ENCODE results near the gene MPC2. TPM values are rescaled to one million over a fixed set of nuclear protein-coding genes. Genes with fewer than 3 reads are reported as not detected.

MPC2 gene
- 60.4 TPM in 2 replicates for total RNA-seq
- polyA plus RNA-seq (2012), result 78.1 TPM

GRCh38 chr1:167936930-167937708 lies at the start of gene MPC2:
TSS of gene MPC2 (minus strand) at chr1:167937072. CDS start at chr1:167935841, 1,231 bp downstream.
- DNase-seq (ENCODE audit: low read depth), result peak; percentile 87

DNA sequence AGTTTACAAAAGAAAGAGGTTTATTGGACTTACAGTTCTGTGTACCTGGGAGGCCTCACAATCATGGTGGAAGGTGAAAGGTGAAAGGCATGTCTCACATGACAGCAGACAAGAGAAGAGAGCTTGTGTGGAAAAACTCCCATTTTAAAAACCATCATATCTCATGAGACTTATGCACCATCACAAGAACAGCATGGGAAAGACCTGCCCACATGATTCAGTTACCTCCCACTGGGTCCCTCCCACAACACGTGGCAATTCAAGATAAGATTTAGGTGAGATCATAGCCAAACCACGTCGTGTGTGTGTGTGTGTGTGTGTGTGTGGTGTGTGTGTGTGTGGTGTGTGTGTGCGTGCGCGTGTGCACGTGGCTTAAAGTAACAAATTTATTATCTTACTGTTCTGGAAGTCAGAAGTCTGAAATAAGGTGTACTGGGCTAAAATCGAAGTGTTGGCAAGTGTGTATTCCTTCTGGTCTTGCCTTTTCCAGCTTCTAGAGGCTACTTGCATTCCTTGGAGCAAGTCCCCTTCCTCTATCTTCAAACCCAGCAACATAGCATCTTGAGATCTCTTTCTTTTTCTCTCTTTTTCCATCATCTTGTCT lies 48.1 kb upstream of the MPC2 start:
- DNase-seq (ENCODE audit: low read depth), result no peak

GRCh38 chr1:167983797-167984420 lies 47.0 kb upstream of the MPC2 start:
- DNase-seq (ENCODE audit: low read depth), result no peak

DNA sequence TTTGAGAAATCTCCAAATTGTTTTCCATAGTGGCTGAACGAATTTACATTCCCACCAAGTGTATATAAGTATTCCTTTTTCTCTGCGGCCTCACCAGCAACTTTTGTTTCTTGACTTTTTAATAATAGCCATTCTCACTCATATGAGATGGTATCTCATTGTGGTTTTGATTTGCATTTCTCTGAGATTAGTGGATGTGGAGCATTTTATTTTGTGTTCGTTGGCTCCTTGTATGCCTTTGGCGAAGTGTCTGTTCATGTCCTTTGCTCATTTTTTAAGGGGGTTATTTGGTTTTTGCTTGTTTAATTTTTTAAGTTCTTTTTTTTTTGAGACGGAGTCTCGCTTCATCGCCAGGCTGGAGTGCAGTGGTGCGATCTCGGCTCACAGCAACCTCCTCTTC lies 45.1 kb upstream of the MPC2 start:
- DNase-seq (ENCODE audit: low read depth), result no peak

DNA sequence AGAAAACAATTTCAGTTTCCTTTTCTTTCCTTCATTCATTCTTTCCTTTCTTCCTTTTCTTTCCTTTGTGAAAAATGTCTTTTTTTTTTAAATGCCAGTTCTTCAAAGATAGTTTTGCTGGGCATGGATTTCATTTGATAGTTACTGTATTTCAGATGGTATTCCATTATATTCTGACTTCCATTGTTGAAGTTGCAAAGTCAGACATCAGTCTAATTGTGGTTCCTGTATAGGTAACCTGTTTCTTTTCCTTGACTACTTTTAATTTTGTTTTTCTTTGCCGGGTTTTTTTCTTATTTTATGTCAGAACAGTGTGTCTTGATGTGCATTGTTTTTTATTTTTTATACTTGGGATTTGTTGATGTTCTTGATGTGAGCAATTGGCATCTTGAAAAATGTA lies 40.4 kb upstream of the MPC2 start:
- no peak for DNase-seq (ENCODE audit: low read depth)

DNA sequence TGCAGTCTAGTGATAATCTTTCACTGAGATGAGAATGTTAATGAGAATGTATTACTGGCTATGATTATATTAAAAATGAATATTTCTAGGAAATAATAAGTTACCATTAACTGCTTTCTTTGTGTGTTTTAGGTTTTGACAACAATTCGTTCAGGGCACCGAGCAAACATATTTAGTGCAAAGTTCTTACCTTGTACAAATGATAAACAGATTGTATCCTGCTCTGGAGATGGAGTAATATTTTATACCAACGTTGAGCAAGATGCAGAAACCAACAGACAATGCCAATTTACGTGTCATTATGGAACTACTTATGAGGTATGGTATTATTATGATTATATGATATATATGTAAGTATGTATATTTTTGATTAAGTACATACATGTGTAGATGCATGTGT lies 37.8 kb upstream of the MPC2 start:
- DNase-seq (ENCODE audit: low read depth), result no peak

DNA sequence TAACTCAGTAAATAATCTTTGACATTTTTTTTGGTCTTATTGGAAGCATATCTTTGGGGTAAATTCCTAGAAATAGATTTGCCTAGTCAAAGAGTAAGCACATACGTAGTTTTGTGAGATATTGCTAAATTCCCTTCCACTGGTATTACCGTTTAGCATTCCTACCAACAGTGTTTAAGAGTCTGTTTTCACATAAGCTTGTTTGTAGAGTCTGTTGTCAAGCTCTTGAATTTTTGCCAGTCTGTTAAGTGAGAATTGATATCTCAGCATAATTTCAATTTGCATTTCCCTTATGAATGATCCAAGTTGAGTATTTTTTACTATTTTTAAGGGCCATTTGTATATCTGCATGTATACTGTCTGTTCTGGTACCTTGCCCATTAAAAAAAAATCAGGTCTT lies 37.0 kb upstream of the MPC2 start:
- no peak for DNase-seq (ENCODE audit: low read depth)

DNA sequence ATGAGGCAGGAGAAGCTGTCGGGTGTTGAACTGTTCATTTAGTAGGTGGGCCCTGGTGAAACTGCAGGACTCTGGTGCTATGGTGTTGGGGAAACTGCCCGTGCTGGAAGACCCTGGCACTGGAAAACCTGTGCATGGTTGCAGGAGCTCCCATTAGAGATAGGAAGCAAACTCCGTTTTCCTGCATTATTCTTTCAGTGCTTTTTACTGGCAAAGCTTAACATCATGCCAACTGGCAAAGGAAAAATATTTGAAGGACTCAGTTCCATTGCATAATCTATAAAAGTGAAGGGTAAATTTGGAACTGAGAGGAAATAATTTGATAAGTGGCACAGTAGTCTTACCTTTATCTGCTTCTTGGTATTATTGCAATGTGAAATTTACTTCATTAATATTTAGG lies 31.7 kb upstream of the MPC2 start:
- DNase-seq (ENCODE audit: low read depth), result no peak

GRCh38 chr1:167966050-167966449 lies 29.2 kb upstream of the MPC2 start:
- no peak for DNase-seq (ENCODE audit: low read depth)

DNA sequence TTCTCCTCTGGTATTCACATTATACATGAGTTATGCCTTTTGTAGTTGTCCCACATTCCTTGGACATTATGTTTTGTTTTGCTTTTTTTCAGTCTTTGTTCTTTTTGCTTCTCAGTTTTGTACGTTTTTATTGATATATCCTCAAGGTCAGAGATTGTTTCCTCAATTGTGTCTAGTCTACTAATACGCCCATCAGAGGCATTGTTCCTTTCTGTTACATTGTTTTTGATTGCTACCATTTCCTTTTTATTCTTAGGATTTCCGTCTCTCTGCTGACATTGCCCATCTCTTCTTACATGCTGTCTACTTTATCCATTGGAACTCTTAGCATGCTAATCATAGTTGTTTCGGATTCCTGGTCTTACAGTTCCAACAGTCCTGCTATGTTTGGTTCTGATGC lies 27.8 kb upstream of the MPC2 start:
- DNase-seq (ENCODE audit: low read depth), result no peak

GRCh38 chr1:167957710-167958109 lies 20.8 kb upstream of the MPC2 start:
- DNase-seq (ENCODE audit: low read depth), result no peak

- DNase-seq (ENCODE audit: low read depth), result no peak
These were observed 19.0 kb upstream of the MPC2 start for GRCh38 chr1:167955915-167956314.

DNA sequence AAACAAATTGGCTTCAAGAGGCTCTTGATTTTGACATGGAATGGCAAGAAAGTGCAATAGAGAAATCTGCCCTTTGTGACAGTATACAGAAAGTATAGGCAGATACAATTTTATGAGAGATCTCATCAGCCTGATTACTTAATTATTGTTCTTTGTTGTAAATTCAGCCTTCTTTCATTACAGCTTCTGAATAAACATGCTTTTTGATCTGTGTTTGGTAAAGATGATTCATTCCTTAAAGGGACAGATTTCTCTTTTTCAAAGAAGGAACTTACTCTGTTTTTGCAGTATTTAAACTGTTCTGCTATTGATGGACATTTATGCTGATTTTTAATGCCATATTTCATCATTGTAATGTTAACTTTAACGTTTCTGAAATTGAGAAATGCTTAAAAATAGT lies 13.7 kb upstream of the MPC2 start:
- DNase-seq (ENCODE audit: low read depth), result no peak

DNA sequence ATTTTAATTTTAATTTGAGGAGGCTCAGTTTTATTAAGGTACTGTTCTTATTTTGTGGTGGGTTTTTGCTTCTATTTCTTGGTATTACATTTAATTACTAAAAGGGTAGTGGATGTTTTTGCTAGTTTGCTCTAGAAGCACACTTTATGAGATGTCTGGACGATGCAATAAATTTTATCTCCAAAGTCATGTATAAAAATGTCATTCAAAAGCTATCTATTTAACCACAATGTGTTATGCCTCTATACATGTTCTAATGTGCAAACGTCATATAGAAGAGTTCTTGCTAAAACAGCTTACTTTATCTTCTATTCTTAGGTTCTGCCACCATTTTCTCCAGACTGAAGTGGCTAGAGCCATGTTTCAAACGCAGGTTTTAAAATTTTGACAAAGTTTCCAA lies 12.9 kb upstream of the MPC2 start:
- no peak for DNase-seq (ENCODE audit: low read depth)

- DNase-seq (ENCODE audit: low read depth), result no peak
These were observed 10.9 kb upstream of the MPC2 start for GRCh38 chr1:167947733-167948132.

- no peak for DNase-seq (ENCODE audit: low read depth)
These were observed 6.7 kb upstream of the MPC2 start for GRCh38 chr1:167943541-167943940.

- DNase-seq (ENCODE audit: low read depth), result no peak
These were observed 3.4 kb upstream of the MPC2 start for GRCh38 chr1:167940264-167940663.

DNA sequence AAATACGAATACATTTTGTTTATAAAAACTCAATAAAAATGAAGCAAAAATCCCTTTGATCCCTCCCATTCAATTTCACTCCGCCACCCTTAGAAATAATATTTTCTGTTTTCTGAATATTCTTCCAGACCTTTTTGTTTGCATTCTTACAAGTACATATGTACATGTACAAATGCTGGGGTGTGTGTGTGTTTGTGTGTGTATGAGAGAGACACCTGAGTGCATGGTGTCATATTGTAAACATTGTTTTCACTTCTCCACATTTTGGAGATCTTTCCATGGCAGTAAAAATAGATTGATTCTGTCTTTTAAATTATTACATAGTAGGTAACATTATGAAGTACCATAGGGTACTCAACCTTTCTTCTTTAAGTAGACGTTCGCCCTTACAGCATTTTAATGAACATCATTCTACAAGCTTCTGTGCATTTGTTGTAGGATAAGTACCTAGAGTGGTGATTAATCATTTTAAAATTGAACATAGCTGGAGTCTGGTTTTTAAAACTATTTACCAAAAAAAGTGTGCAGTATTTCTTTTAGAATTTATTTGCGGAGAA lies 1.3 kb upstream of the MPC2 start:
- DNase-seq (ENCODE audit: low read depth), result no peak

DNA sequence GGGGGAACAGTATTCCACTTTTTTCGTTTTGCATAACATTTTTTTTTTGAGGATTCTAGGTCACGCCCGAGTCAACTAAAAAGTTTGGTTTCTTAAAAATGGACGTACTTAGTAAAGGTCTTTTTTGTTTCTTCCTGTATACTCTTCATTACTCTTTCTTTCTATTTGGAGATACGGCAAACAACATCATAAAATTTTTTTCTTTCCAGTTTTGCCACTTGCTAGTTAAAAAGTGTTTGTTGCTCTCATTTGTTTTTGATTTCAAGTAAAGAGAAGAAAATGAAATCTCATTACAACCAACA lies 788 bp upstream of the MPC2 start:
- DNase-seq (ENCODE audit: low read depth), result no peak

GRCh38 chr1:167936068-167936929 lies 573 bp downstream of the MPC2 start, which contains the start of gene DCAF6:
TSS of gene DCAF6 (plus strand) at chr1:167936683. CDS start at chr1:167936912, 229 bp downstream.
- peak; percentile 99 for DNase-seq (ENCODE audit: low read depth)

Data from myocyte (in vitro differentiated cells).